Loucy (cell line): ENCODE results near the gene RASSF5.

Experiments used
- EZH2phosphoT487 ChIP-seq: fragments of 200-600 bp; IDR thresholded peaks from 2 replicates; pipeline ENCODE4 v1.6.1; 2018; ENCODE audit warnings: antibody characterized with exemption, mild to moderate bottlenecking, moderate library complexity, borderline replicate concordance
- TF ChIP-seq, protein P1 (sequence below): fragments of 200-600 bp; sonication (generic); conservative IDR thresholded peaks from 2 replicates; pipeline ENCODE4 v1.5.1; 2014; ENCODE audit warnings: mild to moderate bottlenecking, antibody characterized with exemption, low read length

DNA sequence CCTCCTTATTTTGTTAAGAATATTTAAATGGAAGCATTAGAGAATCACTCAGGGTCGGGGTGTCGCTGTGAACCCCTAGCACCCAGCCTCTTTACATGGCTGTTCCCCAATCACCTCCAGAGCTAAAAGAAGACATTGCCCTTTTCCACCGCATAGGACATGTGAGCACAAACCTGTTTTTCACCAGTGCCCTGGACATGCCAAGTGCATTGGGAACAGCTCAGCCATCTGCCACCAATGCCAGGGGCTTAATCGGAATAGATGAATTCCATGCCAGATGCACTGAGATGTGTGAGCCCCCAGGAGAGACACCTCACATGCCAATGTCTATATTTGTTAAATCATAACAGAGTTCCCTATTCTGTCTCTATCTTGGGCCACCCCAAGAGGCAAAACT, 71.6 kb downstream of the RASSF5 start:
- TF ChIP-seq, protein P1, sequence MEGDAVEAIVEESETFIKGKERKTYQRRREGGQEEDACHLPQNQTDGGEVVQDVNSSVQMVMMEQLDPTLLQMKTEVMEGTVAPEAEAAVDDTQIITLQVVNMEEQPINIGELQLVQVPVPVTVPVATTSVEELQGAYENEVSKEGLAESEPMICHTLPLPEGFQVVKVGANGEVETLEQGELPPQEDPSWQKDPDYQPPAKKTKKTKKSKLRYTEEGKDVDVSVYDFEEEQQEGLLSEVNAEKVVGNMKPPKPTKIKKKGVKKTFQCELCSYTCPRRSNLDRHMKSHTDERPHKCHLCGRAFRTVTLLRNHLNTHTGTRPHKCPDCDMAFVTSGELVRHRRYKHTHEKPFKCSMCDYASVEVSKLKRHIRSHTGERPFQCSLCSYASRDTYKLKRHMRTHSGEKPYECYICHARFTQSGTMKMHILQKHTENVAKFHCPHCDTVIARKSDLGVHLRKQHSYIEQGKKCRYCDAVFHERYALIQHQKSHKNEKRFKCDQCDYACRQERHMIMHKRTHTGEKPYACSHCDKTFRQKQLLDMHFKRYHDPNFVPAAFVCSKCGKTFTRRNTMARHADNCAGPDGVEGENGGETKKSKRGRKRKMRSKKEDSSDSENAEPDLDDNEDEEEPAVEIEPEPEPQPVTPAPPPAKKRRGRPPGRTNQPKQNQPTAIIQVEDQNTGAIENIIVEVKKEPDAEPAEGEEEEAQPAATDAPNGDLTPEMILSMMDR: no peak
- TF ChIP-seq EZH2phosphoT487: no peak
